ENCODE data around the gene POU3F1.

POU3F1 gene

DNA sequence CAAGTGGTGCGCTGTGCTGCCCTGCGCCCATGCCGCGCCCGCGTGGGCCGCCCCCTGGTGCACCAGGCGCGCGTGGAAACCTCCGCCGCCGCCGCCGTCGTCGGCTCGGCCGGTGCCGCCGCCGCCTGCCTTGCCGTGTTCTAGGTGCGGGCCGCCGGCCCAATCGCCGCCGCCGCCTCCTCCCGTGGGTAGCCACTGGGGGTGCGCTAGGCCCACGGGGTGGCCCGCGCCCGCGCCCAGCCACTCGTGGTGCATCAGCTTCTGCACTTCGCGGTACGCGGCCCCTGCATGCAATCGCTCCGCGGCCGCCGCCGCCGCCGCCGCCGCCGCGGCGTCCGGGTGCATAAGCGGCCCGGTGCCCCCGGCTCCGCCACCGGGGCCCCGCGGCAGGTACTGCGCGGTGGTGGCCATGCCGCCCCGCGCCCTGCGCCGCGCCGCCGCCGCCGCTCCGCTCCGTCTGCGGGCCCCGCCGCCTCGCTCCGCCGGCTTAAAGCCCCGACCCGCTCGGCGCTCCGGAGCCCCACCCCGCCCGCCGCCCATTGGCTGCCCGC is at the start of gene POU3F1:
Gene POU3F1, minus strand, starts transcription at position 461 of the 551 bp plus-strand sequence. Its CDS starts 50 bp downstream, at position 411.
- peak within 1 kb of the TSS; percentile 76 for H3K4me3 Mint-ChIP-seq
- H3K9me3 Mint-ChIP-seq = no peaks in the 10 kb centered on the region
- H3K27ac Mint-ChIP-seq = no peak within 1 kb of the TSS
- intact Hi-C loops (cut with micrococcal nuclease) = no loop called here
- no peaks in the 10 kb centered on the region for H3K36me3 Mint-ChIP-seq (ENCODE audit: low read depth)
- peaks cover 72% of the 10 kb centered on the region for H3K27me3 Mint-ChIP-seq
- peaks cover 22% of the 10 kb centered on the region for H3K4me1 Mint-ChIP-seq (ENCODE audit: low read depth)

DNA sequence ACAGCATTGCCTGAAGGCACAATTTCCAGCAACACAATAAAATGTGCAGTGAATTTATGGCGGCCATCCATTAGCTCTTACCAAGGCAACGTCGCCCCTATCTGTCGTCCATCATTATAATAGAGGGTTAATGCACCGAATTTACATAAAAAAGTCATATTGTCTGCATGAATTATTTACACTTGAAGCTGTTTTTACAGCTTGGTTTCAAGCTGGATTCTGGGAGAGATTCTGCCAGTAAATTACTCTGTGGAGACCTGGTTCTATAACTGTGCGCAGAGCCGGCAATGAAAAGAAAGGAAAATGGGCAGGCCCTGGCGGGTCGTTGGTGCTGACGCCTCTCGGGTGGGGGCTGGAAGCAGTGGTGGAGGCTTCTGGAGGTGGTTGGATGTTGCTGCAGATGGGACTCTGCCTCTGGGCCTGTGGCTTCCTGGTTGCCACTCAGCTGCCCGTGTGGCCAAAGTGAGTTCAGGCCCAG is 48.9 kb upstream of the POU3F1 start:
- intact Hi-C loops (cut with micrococcal nuclease) = no loop called here
- Mint-ChIP-seq H3K27ac (no peak overlapping the region), H3K9me3 (no peaks in the 10 kb centered on the region), H3K36me3 (ENCODE audit: low read depth) (no peaks in the 10 kb centered on the region), H3K27me3 (peaks cover 19% of the 10 kb centered on the region), H3K4me1 (ENCODE audit: low read depth) (no peaks in the 10 kb centered on the region), H3K4me3 (no peak overlapping the region)

DNA sequence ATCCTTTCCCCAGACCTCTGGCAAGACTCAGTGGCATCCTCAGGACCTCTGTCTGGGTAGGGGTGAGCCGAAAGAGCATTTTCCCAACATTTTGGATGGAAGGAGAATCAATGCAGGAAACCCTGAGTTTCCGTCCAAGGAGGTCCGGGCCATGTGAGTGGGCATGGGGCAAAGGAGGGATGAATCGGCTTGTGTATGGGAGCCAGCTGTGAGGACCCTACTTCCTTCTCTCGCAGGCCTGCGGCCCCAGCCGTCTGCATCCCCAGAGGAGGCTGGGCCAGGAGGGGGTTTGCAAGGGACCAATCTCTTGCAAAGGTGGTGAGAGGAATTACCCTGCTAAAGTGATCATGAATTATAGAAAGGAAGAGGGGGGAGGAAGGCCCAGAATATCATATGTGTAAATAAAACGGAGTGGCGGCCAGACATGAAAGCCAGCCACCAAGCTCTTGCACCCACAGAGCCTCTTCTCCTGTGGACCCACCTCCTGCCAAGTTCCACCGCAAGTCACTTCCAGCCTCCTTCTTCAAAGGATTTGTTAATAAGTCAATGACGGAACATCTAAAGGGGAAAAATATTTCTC is 48.2 kb upstream of the POU3F1 start:
- no peak overlapping the region for H3K27ac Mint-ChIP-seq

DNA sequence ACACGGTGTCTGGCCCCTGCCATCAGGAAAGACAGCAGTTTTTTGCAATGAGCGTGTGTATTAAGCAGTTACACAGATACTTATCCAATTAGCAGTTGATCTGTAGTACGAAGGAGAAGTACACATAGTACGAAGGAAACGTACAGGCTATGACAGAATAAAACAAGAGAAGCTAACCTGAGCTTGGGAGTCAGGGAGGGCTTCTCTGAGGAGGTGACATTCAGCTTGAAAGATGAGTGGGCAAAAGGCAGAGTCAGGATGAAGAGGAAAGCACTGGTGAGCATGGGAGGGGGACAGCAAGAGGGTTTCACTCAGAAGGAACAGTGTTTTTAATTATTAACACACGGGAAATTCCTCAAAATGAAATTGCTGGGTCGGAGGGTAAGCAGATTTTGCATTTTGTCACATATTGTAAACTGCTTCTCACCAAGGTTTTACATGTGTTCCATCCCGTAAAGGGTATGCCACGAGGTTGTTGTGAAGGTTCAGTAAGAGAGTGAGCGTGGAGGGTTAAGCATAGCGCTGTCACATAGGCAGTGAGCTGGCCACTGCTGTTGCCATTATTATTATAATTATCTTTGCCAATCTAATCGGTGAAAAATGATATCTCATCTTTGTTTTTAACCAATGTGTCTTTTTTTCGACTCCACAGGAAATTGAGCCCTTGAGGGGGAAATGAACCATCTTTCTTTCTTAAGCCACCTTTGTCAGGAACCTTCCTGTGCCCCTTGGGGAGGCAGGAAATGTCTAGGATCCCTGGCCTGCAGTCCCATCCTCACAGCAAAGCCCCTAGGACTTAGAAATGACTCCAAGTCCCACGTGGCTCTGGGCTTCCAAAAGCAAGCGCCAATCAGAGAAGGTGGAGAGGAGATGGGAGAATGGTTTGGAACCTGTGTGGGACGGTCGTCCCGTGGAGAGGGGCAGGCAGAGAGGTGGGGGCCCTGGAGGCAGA is 47.3 kb upstream of the POU3F1 start:
- Mint-ChIP-seq H3K9me3 (no peaks in the 10 kb centered on the region), H3K27me3 (peaks cover 26% of the 10 kb centered on the region), H3K4me1 (ENCODE audit: low read depth) (no peaks in the 10 kb centered on the region), H3K4me3 (no peak overlapping the region), H3K27ac (no peak overlapping the region), H3K36me3 (ENCODE audit: low read depth) (no peaks in the 10 kb centered on the region)
- intact Hi-C loops (cut with micrococcal nuclease) = no loop called here

More for the DNA sequence above, 48.2 kb upstream of the POU3F1 start:
- Mint-ChIP-seq H3K27me3 (peaks cover 24% of the 10 kb centered on the region), H3K36me3 (ENCODE audit: low read depth) (no peaks in the 10 kb centered on the region), H3K4me1 (ENCODE audit: low read depth) (no peaks in the 10 kb centered on the region), H3K4me3 (no peak overlapping the region), H3K9me3 (no peaks in the 10 kb centered on the region)
- intact Hi-C loops (cut with micrococcal nuclease) = no loop called here

DNA sequence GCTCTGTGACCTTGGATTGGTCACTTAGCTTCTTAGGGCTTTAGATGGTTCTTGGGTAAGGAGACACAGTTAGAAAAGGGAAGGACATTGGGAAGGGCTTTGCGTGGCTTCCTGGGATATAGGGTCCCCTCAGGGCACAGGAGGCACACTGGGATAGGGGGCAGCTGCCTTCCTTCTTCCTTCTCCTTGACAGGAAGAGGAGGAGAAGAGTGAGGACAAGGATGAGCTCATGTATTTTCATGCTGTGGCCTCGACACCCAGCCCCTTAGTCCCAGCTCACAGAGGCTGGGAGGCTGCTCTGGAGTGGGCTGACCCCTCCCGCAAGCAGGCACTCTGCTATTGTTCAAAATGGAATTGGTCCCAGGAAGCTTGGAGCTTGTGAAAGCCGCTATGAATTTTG is 45.7 kb upstream of the POU3F1 start:
- no peaks in the 10 kb centered on the region for H3K4me1 Mint-ChIP-seq (ENCODE audit: low read depth)

DNA sequence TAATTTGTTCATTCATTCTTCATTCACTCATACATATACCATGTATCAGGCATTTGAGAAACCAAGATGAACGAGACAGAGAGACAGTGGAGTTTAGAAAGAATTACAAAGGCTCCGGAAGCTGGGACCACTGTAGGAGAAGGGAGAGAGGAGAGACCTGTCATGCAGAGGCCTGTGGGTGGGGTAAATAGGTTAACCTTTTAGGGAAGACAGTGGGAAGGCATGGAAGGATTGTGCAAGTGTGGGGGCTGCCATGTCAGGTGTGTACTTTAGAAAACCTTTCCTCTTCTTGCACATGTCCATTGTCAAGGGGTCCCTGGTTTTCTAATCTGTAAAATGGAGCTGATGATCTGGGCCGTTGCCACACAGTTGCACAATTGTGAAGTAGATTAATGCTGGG is 44.2 kb upstream of the POU3F1 start:
- Mint-ChIP-seq H3K27me3 (peaks cover 26% of the 10 kb centered on the region), H3K4me1 (ENCODE audit: low read depth) (no peaks in the 10 kb centered on the region), H3K36me3 (ENCODE audit: low read depth) (no peaks in the 10 kb centered on the region), H3K9me3 (no peaks in the 10 kb centered on the region), H3K4me3 (no peak overlapping the region), H3K27ac (no peak overlapping the region)
- intact Hi-C loops (cut with micrococcal nuclease) = no loop called here

More for the DNA sequence above, 45.7 kb upstream of the POU3F1 start:
- intact Hi-C loops (cut with micrococcal nuclease) = no loop called here
- Mint-ChIP-seq H3K36me3 (ENCODE audit: low read depth) (no peaks in the 10 kb centered on the region), H3K27ac (no peak overlapping the region), H3K27me3 (peaks cover 26% of the 10 kb centered on the region), H3K4me3 (no peak overlapping the region), H3K9me3 (no peaks in the 10 kb centered on the region)

DNA sequence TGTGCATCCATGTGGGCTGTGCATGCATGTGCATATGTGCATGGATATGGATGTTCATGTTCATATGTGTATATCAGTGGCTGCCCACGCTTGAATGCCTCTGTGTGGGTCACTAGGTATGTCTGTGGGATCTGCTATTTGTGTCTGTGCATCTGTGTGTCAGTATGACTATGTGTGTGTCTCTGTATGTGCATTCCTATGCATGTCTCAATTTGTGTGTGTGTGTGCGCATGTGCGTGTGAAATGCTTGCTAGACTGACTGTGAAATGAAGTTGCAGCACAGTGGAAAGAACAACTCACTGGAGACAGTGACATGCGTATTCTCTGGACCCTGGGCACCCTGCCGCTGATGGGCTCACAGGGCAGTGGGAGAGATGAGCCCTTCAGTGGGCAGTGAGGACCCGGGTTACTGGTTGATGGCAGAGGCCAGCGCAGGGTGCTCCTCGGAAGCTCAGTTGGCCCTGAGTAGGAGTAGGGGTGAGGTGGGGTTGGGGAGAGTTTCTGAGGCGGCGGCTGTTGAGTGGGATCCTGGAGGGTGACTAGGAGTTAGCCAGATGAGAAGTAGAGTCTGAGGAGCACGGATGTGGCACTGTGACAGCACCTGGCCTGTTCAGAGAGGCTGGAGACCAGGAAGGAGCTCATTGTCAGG is 43.2 kb upstream of the POU3F1 start:
- intact Hi-C loops (cut with micrococcal nuclease) = no loop called here
- Mint-ChIP-seq H3K36me3 (ENCODE audit: low read depth) (no peaks in the 10 kb centered on the region), H3K9me3 (no peaks in the 10 kb centered on the region), H3K27ac (no peak overlapping the region), H3K4me3 (no peak overlapping the region), H3K4me1 (ENCODE audit: low read depth) (no peaks in the 10 kb centered on the region), H3K27me3 (peaks cover 23% of the 10 kb centered on the region)

DNA sequence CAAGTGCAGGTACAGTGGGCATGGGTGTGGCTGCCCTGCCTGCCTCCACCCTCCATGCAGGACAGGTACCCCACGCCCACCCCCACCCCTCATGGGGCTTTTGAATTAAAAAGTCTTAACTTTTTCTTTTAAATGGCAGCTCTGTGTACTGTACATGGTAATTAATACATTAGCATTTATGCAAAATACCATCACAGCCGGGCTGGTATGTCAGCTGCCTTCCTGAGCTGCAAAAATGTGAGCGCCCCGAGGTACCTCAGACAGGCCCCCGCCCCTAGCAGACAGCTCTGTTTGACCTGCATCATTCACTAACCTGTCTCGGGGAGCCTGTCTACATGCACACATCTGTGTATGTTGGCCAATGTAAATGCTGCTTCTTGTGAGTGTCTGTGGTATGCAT is 42.2 kb upstream of the POU3F1 start:
- intact Hi-C loops (cut with micrococcal nuclease) = no loop called here
- no peak overlapping the region for H3K27ac Mint-ChIP-seq

DNA sequence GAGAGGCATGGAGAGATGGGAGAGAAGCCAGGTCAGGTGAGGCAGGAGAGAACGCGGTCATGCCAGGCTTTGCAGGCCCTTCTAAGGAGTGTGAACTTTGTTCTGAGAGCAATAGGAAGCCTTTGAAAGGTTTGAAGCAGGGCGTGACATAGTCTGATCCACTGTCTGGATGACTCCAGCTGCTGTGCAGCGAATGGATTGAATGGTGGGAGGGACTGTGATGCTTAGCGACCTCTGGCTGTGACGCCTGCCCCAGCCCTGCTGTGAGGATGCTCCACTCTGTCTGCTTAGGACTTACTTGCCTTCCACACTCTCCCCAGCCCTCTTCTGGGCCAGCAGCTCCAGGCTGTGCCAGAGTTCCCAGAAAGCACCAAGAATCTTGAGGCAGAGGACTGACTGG is 41.8 kb upstream of the POU3F1 start:
- Mint-ChIP-seq H3K4me1 (ENCODE audit: low read depth) (no peaks in the 10 kb centered on the region), H3K27ac (no peak overlapping the region), H3K4me3 (no peak overlapping the region), H3K36me3 (ENCODE audit: low read depth) (no peaks in the 10 kb centered on the region), H3K9me3 (no peaks in the 10 kb centered on the region), H3K27me3 (peaks cover 11% of the 10 kb centered on the region)
- intact Hi-C loops (cut with micrococcal nuclease) = no loop called here

More for the DNA sequence above, 42.2 kb upstream of the POU3F1 start:
- no peaks in the 10 kb centered on the region for H3K36me3 Mint-ChIP-seq (ENCODE audit: low read depth)
- peaks cover 16% of the 10 kb centered on the region for H3K27me3 Mint-ChIP-seq
- H3K9me3 Mint-ChIP-seq = no peaks in the 10 kb centered on the region
- no peak overlapping the region for H3K4me3 Mint-ChIP-seq
- no peaks in the 10 kb centered on the region for H3K4me1 Mint-ChIP-seq (ENCODE audit: low read depth)

DNA sequence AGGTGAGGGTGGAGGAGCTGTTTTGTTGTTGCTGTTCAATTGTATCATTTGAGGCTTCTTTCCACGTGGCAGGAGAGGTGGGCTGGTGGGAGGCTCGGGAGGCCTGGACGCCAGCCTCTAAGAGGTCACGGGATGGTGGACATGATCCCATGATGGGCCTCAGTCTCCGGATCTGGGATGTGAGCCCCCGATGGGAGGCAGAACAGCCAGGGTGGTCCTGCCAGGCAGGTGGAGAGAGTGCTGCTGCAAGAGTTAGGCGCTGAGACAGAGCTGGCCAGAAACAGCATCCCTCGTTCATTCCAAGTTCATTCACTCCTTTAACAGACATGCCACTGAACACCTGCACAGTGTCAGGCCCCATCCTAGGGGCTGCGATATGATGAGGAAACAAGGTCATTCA is 41.1 kb upstream of the POU3F1 start:
- no peaks in the 10 kb centered on the region for H3K9me3 Mint-ChIP-seq
- H3K4me1 Mint-ChIP-seq (ENCODE audit: low read depth) = no peaks in the 10 kb centered on the region

DNA sequence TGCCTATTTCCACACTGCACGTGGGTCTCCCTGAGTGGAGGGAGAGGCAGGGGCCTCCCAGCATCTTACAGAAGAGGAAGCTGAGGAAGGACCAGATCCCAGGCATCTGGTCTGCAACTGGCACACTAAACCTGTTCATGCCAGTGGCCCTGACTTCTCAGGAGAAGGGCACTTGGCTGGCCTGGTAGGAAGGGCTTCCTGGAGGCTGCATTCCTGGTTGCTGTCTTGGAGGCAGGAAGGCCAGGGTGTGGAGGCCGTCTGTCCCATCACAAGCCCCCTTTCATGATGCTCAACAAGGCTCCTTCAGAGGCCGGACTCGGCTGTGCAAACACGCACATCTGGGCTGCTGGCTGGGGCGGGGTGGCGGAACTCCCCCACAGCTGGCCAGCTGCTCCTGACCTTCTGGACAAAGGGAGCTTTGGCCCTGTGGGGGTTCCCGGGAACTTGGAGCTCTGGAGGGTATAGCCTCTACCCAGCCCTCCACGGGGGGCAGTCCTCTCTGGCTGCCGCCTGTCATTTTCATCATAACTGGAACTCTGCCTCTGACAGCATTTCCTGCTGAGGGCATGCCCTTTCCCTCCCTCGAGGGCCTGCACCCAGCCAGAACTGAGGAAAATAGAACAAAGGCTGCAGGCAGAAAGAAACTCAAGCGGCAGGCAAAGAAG is 39.2 kb upstream of the POU3F1 start:
- intact Hi-C loops (cut with micrococcal nuclease) = no loop called here
- H3K9me3 Mint-ChIP-seq = no peaks in the 10 kb centered on the region
- H3K36me3 Mint-ChIP-seq (ENCODE audit: low read depth) = no peaks in the 10 kb centered on the region
- H3K27ac Mint-ChIP-seq = no peak overlapping the region
- no peak overlapping the region for H3K4me3 Mint-ChIP-seq
- H3K27me3 Mint-ChIP-seq = peaks cover 7% of the 10 kb centered on the region
- no peaks in the 10 kb centered on the region for H3K4me1 Mint-ChIP-seq (ENCODE audit: low read depth)

More for the DNA sequence above, 41.1 kb upstream of the POU3F1 start:
- no peak overlapping the region for H3K27ac Mint-ChIP-seq
- intact Hi-C loops (cut with micrococcal nuclease) = no loop called here
- H3K4me3 Mint-ChIP-seq = no peak overlapping the region
- H3K36me3 Mint-ChIP-seq (ENCODE audit: low read depth) = no peaks in the 10 kb centered on the region
- peaks cover 10% of the 10 kb centered on the region for H3K27me3 Mint-ChIP-seq

DNA sequence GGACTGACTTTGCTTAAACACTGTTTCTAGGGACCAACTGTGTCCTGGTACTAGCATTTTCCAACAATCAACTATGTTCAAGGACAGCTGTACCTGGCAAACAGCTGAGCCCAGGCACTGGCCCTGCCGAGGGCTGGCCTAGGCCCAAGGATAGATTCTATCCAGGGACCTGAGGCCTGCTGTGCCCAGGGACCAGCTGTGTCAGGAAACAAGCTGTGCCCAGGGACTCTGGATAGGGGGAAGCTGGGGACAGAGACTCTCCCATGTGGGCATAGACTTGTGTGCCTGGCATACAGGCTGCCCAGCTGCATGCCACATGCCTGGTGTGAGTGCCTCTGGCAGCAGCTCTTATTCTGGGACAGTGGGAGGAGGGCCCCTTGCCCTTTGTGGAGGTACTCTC is 38.1 kb upstream of the POU3F1 start:
- H3K4me3 Mint-ChIP-seq = no peak overlapping the region
- peaks cover 2% of the 10 kb centered on the region for H3K27me3 Mint-ChIP-seq
- H3K4me1 Mint-ChIP-seq (ENCODE audit: low read depth) = no peaks in the 10 kb centered on the region
- H3K9me3 Mint-ChIP-seq = no peaks in the 10 kb centered on the region
- H3K36me3 Mint-ChIP-seq (ENCODE audit: low read depth) = no peaks in the 10 kb centered on the region
- intact Hi-C loops (cut with micrococcal nuclease) = no loop called here
- no peak overlapping the region for H3K27ac Mint-ChIP-seq

DNA sequence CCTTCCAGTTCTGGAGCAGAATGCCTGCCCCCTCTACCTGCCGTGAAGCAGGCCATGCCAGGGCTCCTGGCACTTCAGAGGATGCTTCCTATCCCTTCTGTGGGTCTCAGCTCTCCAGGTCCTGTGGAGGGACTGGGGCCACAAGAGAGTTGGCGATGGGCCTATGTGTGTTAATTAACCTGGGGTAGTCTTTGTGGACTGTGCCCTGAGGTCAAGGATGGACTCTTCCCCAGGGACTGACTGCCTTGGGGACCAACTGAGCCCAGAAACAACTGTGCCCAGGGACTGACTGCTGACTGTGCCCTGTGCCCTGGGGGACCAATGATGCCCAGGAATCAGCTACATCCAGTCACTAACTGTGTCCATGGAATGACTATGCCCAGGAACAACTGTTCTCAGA is 37.5 kb upstream of the POU3F1 start:
- H3K27me3 Mint-ChIP-seq = no peaks in the 10 kb centered on the region
- H3K4me3 Mint-ChIP-seq = no peak overlapping the region
- no peaks in the 10 kb centered on the region for H3K9me3 Mint-ChIP-seq
- H3K27ac Mint-ChIP-seq = no peak overlapping the region
- intact Hi-C loops (cut with micrococcal nuclease) = no loop called here
- H3K4me1 Mint-ChIP-seq (ENCODE audit: low read depth) = no peaks in the 10 kb centered on the region
- no peaks in the 10 kb centered on the region for H3K36me3 Mint-ChIP-seq (ENCODE audit: low read depth)

Measured in dendritic cell treated with granulocyte-macrophage colony-stimulating factor and Interleukin-4, amounts not matched to agents 40 ng/mL and 50 ng/mL, for 4 days (primary cell).